ENCODE data around the gene KMT5B.

DNA sequence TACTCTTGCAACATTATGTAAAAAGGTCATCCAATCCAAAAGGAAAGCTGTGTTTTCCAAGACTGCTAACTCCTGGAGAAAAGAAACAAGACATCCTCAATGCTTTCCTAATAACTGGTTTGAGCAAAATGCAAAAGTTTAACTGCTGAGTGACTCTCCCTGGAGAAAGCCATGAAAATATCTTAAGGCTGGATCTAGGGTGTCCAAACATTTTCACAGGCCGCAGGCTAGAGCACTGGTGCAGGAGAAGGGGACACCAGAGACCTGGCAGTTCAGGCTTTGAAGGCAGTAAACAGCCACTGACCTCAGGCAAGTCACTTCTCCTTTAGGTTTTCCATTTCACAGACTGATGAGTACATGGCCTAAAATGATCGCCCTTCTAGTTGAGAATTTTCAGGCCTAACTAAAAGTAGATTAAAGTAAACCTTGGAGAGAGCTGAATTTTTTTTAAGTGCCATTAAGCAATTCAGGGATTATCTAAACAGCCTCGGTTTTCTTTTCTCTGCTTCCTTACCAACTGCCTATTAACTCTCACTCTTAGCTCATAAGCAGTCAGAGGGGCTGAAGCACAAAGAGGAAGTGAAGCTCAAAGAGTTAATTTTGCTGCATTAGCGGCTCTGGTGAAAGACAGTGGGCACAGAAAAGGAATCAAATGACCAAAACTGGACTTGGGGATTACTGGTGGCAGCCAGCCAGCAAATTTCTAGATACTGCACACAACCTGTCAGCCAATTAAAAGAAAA lies 94.2 kb downstream of the KMT5B start:
- TF ChIP-seq CTCF (conservative IDR thresholded peaks at IDR 0.05) (no peak), EZH2 (IDR thresholded peaks at IDR 0.05; ENCODE audit: low read depth) (no peak)

Measured in PC-9 (cell line).